Muscle layer of colon (tissue), 2 donors: Measurements from ENCODE around the gene ADAR.

Source experiments
- H3K27ac ChIP-seq: one replicate; pipeline ENCODE4 v1.7.0; 2013; ENCODE audit warnings: low read depth, mild to moderate bottlenecking, low read length, moderate library complexity
- H3K27me3 ChIP-seq, 2 donors: one replicate each; pipeline ENCODE4 v1.7.0; 2013; ENCODE audit warnings: low read length in 2 of 2, mild to moderate bottlenecking in 2 of 2; ENCODE audit not compliant: insufficient read depth in 2 of 2, control insufficient read depth in 1 of 2
- H3K36me3 ChIP-seq: one replicate; pipeline ENCODE4 v1.7.0; 2013; ENCODE audit warnings: mild to moderate bottlenecking, low read length; ENCODE audit not compliant: insufficient read depth
- H3K4me1 ChIP-seq: one replicate; pipeline ENCODE4 v1.7.0; 2013; ENCODE audit warnings: mild to moderate bottlenecking, low read length; ENCODE audit not compliant: insufficient read depth
- H3K4me3 ChIP-seq, 2 donors: one replicate each; pipeline ENCODE4 v1.7.0; 2013; ENCODE audit warnings: low read length in 2 of 2, low read depth in 1 of 2, mild to moderate bottlenecking in 1 of 2, moderate library complexity in 1 of 2
- H3K9ac ChIP-seq: one replicate; pipeline ENCODE4 v1.7.0; 2013; ENCODE audit warnings: low read length
- H3K9me3 ChIP-seq: one replicate; pipeline ENCODE4 v1.7.0; 2013; ENCODE audit warnings: mild to moderate bottlenecking, low read length
- donor health status: abdominal sarcoma.
- donor health status: Adenocarcinoma of cecum.

Gene ADAR

DNA sequence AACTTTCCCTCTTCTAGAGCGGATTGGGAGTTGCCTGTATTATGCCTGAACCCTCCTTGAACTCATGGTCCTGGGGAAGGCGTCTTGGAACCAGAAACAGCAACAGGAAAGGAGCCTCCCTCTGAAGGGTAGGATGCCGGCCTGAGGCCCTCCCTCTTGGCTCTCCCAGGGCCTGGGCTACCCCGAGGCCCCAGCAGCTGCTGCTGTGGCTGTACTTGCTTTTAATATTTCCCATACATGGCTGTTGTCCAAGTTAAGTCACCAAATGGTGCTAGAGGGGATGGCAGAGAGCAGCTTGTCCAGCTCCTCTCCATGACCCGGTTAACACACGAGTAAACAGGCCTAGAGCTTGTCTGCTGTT, 29.9 kb downstream of the ADAR start:
- Histone ChIP-seq H3K4me1 (peaks cover 2% of the 10 kb centered on the region), H3K27me3 (no peaks in the 10 kb centered on the region), H3K9ac (no peak overlapping the region), H3K9me3 (no peaks in the 10 kb centered on the region), H3K4me3 (no peak overlapping the region), H3K36me3 (peaks cover 36% of the 10 kb centered on the region), H3K27ac (no peak overlapping the region)

DNA sequence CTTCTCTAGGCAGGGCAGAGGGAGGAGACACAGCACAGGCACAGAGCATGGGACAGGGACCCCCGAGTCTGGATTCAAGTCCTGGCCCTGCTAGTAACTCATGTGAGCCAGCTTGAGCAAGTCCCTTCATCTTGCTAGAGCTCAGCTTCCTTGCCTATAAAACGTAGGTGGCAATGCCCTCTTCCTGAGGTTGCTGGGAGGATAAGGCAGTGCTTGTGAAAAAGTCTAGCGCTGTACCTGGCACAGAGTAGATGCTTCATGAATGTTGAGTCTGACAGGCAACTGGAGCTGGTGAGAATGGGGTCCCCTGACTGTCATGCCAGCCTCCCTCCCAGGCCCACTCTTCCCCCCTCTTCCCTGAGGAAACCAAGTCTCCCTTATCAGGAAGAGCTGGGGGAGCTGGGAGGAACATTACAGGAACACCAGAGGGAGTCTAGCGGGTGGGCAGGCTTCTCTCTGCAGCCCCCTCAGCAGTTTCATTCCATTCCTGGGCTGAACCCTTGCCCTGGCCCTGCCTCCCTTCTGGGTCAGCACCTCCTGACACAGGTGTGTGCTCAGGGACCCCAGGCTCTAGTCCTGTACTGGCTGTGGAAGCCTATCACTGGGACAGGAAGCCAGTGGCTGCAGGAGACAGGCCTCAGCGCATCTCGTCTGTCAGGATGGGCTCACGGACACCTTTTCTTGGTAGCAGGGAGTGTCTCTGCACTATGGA, 30.5 kb downstream of the ADAR start:
- no peaks in the 10 kb centered on the region for H3K27me3 ChIP-seq
- H3K4me3 ChIP-seq: no peak overlapping the region
- H3K27ac ChIP-seq: no peak overlapping the region
- no peak overlapping the region for H3K9ac ChIP-seq
- H3K4me1 ChIP-seq: no peaks in the 10 kb centered on the region
- peaks cover 30% of the 10 kb centered on the region for H3K36me3 ChIP-seq
- no peaks in the 10 kb centered on the region for H3K9me3 ChIP-seq

DNA sequence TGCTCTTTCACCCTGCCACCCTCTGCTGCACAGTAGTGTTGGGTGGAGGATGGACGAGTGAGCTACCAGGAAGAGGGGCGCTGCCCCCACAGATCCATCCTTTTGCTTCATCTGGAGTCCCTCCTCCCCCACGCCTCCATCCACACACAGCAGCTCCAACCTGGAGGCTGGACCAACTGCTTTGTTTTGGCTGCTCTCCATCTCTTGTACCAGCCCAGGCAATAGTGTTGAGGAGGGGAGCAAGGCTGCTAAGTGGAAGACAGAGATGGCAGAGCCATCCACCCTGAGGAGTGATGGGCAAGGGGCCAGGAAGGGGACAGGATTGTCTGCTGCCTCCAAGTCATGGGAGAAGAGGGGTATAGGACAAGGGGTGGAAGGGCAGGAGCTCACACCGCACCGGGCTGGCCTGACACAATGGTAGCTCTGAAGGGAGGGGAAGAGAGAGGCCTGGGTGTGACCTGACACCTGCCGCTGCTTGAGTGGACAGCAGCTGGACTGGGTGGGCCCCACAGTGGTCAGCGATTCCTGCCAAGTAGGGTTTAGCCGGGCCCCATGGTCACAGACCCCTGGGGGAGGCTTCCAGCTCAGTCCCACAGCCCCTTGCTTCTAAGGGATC, 31.9 kb downstream of the ADAR start:
- Histone ChIP-seq H3K9ac (no peak overlapping the region), H3K36me3 (peaks cover 18% of the 10 kb centered on the region), H3K27me3 (no peaks in the 10 kb centered on the region), H3K9me3 (no peaks in the 10 kb centered on the region), H3K4me1 (no peaks in the 10 kb centered on the region), H3K4me3 (no peak overlapping the region), H3K27ac (no peak overlapping the region)

DNA sequence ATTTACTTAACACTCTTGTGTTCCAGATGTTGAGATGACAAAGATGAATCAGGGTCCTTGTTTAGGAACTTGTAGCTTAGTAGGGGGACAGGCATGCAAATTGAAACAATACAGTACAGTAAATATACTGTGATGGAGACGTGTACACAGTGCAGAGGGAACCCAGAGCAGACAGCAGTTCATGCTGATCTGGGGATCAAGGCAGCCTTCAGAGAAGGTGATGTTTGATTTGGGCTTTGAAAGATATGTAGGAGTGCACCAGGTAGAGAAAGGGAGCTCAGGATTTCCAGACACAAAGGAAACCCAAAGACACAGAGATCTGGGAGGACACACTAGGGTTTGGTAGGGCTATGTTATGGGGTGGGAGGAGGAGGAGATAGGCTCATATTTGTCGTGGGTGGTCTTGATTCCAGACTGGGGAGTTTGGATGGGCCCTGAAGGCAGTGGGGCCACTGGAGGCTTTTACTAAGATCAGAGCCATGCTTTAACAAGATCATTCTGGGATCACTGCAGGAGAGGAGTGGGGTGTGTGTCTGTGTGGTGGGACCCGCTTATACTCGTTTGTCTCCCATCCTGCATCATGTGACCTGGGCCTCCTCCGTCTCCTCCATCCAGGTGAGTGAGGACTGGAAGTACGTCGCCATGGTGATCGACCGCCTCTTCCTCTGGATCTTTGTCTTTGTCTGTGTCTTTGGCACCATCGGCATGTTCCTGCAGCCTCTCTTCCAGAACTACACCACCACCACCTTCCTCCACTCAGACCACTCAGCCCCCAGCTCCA, 32.6 kb downstream of the ADAR start:
- no peak overlapping the region for H3K4me3 ChIP-seq
- H3K9me3 ChIP-seq: no peaks in the 10 kb centered on the region
- no peak overlapping the region for H3K27ac ChIP-seq
- H3K36me3 ChIP-seq: peaks cover 11% of the 10 kb centered on the region
- no peaks in the 10 kb centered on the region for H3K27me3 ChIP-seq
- no peaks in the 10 kb centered on the region for H3K4me1 ChIP-seq
- H3K9ac ChIP-seq: no peak overlapping the region

DNA sequence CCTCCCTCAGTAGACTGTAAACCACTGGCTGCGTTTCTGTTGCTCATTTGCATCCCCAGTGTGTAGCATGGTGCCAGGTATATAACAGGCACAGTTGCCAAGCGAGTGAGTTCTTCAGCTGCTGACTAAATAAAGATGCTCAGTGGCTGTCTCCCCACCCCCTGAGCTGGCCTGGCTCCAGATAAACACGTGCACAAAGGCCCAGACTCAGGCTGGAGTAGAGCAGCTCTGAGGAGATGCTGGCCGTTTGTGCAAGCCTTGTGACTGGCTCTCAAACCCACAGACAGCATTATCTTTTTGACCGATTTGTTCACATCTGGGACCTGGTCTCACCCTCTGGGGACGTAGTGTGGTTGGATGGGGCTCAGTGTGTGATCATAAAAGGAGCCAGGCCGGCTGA, 33.3 kb downstream of the ADAR start:
- H3K9ac ChIP-seq: no peak overlapping the region
- H3K36me3 ChIP-seq: peaks cover 4% of the 10 kb centered on the region
- H3K27ac ChIP-seq: no peak overlapping the region
- no peak overlapping the region for H3K4me3 ChIP-seq
- no peaks in the 10 kb centered on the region for H3K27me3 ChIP-seq
- H3K9me3 ChIP-seq: no peaks in the 10 kb centered on the region
- H3K4me1 ChIP-seq: no peaks in the 10 kb centered on the region

DNA sequence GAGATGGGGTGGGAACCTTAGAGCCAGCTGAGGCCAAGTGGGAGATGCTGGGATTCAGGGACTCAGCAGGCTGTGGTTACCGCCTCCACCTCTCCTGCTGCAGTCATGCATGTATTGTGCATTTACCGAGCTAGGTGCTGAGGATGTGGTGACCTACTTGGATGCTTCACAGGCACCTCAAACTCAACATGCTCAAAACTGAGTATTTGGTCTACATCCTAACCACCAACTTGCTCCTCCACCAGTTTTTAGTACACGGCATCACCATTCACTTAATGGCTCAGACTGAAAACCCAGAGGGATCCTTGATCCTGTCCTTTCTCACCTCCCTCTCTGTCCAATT, 34.8 kb downstream of the ADAR start:
- Histone ChIP-seq H3K4me3 (no peak overlapping the region), H3K9me3 (no peaks in the 10 kb centered on the region), H3K36me3 (no peaks in the 10 kb centered on the region), H3K27me3 (peaks cover 0 to 6% of the 10 kb centered on the region in 2 donors), H3K4me1 (no peaks in the 10 kb centered on the region), H3K27ac (no peak overlapping the region), H3K9ac (no peak overlapping the region)

DNA sequence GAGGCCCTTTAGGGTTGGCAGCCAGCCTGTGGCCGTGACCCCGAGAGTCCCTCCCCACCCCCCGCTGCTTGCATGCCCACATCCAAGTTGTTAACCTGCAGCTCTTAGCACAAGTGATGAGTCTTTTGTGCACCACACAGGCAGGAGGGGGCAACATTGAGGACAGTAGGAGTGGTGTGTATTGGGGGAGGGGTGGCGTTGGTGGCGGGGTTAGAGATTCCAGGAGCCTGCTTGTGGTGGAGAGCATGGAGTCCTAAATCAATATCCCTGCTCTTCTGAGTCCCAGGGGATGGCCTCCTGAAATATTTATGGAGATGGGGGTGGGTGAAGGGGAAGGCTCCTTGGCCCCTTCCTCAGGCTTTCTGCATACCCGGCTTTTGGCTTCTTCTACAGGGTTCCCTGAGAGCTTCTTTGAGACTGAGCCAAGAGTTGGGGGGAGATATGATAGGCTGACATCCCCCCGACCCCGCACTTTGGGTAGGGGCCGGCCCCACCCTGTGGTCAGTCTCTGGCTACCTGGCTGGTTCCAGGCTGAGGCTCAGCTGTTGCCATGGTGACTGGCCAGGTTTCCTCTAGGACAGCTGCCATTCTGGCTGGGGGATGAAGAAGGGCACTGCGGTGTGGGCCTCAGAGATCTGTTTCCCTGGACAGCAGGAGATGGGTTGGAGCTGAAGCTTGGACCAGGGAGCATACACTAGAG, 35.4 kb downstream of the ADAR start:
- Histone ChIP-seq H3K9me3 (no peaks in the 10 kb centered on the region), H3K4me3 (no peak overlapping the region), H3K27me3 (peaks cover 0 to 7% of the 10 kb centered on the region in 2 donors), H3K36me3 (no peaks in the 10 kb centered on the region), H3K9ac (no peak overlapping the region), H3K27ac (no peak overlapping the region), H3K4me1 (no peaks in the 10 kb centered on the region)

DNA sequence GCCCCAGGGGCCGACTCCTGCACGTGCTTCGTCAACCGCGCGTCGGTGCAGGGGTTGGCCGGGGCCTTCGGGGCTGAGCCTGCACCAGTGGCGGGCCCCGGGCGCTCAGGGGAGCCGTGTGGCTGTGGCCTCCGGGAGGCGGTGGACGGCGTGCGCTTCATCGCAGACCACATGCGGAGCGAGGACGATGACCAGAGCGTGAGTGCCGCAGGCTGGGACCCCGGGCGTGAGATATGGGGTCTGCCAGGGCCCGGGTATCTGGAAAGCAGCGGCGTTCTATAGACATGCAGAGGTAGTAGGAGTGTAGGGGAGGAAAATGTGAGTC, 36.1 kb downstream of the ADAR start:
- H3K4me1 ChIP-seq: no peaks in the 10 kb centered on the region
- H3K4me3 ChIP-seq: no peak overlapping the region
- no peaks in the 10 kb centered on the region for H3K36me3 ChIP-seq
- H3K27me3 ChIP-seq: peaks cover 0 to 7% of the 10 kb centered on the region in 2 donors
- H3K9me3 ChIP-seq: no peaks in the 10 kb centered on the region
- no peak overlapping the region for H3K27ac ChIP-seq
- no peak overlapping the region for H3K9ac ChIP-seq

DNA sequence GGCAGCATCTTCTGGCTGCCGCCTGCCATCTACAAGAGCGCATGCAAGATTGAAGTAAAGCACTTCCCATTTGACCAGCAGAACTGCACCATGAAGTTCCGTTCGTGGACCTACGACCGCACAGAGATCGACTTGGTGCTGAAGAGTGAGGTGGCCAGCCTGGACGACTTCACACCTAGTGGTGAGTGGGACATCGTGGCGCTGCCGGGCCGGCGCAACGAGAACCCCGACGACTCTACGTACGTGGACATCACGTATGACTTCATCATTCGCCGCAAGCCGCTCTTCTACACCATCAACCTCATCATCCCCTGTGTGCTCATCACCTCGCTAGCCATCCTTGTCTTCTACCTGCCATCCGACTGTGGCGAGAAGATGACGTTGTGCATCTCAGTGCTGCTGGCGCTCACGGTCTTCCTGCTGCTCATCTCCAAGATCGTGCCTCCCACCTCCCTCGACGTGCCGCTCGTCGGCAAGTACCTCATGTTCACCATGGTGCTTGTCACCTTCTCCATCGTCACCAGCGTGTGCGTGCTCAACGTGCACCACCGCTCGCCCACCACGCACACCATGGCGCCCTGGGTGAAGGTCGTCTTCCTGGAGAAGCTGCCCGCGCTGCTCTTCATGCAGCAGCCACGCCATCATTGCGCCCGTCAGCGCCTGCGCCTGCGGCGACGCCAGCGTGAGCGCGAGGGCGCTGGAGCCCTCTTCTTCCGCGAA, 36.6 kb downstream of the ADAR start:
- Histone ChIP-seq H3K27me3 (peaks cover 0 to 7% of the 10 kb centered on the region in 2 donors), H3K9me3 (no peaks in the 10 kb centered on the region), H3K36me3 (no peaks in the 10 kb centered on the region), H3K4me1 (no peaks in the 10 kb centered on the region), H3K4me3 (no peak overlapping the region), H3K9ac (no peak overlapping the region), H3K27ac (no peak overlapping the region)

DNA sequence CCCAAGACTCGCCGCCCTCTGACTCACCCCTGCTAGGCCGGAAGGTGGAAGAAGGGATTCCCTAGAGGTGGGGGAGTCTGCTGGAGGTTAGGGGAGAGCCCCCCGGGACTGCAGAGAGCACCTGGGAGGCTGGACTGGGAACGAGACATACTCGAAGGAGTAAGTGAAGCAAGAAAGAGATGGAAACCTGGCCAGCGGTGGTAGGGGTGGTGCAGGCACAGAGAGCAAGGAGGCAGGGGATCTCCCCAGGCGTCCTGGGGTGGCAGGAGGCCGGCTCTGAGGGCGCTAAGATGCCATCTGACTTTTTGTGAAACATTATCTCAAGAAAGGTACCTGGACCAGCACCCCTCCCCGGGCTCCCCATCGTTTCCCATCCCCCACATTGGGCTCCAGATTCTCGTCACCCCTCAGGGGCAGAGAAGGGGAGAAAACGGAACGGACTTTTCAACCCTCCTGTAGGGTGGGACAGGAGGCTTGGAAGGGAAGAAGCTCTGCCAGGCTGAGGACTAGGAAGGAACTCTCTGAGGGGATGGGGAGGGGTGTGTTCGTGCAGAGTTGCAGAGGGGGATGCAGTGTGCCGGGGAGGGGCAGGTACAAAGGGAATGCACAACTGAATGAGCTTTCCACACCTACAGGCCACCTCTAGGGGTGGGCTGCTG, 39.7 kb downstream of the ADAR start:
- no peak overlapping the region for H3K4me3 ChIP-seq
- peaks cover 0 to 7% of the 10 kb centered on the region in 2 donors for H3K27me3 ChIP-seq
- no peaks in the 10 kb centered on the region for H3K36me3 ChIP-seq
- H3K4me1 ChIP-seq: no peaks in the 10 kb centered on the region
- H3K27ac ChIP-seq: no peak overlapping the region
- H3K9ac ChIP-seq: no peak overlapping the region
- H3K9me3 ChIP-seq: no peaks in the 10 kb centered on the region
